Measurements from ENCODE around the gene KCNQ1OT1. TPM values are rescaled to one million over a fixed set of nuclear protein-coding genes. Genes with fewer than 3 reads are reported as not detected.

Gene KCNQ1OT1
- total RNA-seq (2022; extraction: Qiagen RNA extraction; ENCODE audit: low read depth) = 0.01 to 0.06 TPM (median 0.04 TPM) in 5 replicates

DNA sequence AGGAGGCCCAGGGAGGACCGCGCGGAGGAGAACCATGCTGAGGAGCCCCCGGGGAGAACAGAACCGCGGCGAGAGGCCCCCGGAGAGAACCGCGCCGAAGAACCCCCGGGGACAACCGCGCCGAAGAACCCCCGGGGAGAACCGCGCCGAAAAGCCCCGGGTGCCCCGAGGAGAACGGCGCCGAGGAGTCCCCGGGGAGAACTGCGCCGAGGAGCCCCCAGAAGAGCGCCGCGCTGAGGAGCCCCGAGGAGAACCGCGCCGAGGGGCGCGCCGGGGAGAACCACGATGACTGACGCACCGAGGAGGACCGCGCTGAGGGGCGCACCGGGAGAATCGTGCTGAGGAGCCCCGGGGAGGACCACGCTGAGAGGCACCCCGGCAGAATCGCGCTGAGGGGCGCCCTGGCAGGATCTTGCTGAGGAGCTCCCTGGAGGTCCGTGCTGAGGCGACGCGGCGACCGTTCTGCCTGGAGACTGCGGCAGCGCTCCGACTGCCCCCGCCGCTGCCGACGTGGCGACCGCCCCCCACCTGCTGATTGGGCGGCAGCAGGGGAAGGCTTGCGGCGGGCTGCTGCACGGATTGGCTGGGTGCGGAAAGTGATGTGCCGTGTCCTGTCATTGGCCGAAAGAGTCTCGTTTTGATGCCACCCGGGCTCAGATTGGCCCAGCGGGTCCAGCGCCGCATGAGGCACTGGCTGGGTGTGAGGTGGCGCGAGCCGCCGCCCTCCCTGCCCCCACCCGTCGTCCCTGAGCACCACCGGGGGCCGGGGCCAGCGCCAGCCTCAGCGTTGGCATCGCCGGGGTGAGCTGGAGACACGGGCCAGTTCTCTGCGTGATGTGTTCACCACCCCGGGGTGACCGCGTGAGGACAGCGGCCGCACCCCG lies at the start of gene KCNQ1OT1:
KCNQ1OT1 (minus strand) TSS at position 464 of the 884 bp plus-strand sequence.

Other genes starting within 250 kb of the KCNQ1OT1 start
- gene CDKN1C, start 185.8 kb upstream of the KCNQ1OT1 start, total RNA-seq (2022; extraction: Qiagen RNA extraction; ENCODE audit: low read depth) = 0.39 to 0.85 TPM (median 0.73 TPM) in 5 replicates
- 98.6 to 158 TPM (median 143 TPM) in 5 replicates for gene PHLDA2, start 229.4 kb upstream of the KCNQ1OT1 start, total RNA-seq (2022; extraction: Qiagen RNA extraction; ENCODE audit: low read depth)

All from A549 treated with RU486 at 1 μM for 4 hours (cell line).